ENCODE data around the gene NINJ2. TPM values are rescaled to one million over a fixed set of nuclear protein-coding genes. Genes with fewer than 3 reads are reported as not detected.

The NINJ2 gene
- total and polyA plus RNA-seq, 12 donors: 1.1 to 9.1 (median 2.0) TPM

GRCh38 chr12:690466-690865 is 27.2 kb upstream of the NINJ2 start:
- peak in 2 of 7 donors; percentile 17 to 27 for DNase-seq
- intact Hi-C loops (cut with DNase I): no loop called here
- H3K27me3 ChIP-seq: no peaks in the 10 kb centered on the region
- H3K4me1 ChIP-seq (replicated peaks in 1 of 2): no peaks in the 10 kb centered on the region
- H3K4me3 ChIP-seq: no peak overlapping the region
- no peaks in the 10 kb centered on the region for H3K36me3 ChIP-seq (replicated peaks in 1 of 2)
- H3K9me3 ChIP-seq (replicated peaks in 1 of 3): no peaks in the 10 kb centered on the region
- TF ChIP-seq, protein P1, sequence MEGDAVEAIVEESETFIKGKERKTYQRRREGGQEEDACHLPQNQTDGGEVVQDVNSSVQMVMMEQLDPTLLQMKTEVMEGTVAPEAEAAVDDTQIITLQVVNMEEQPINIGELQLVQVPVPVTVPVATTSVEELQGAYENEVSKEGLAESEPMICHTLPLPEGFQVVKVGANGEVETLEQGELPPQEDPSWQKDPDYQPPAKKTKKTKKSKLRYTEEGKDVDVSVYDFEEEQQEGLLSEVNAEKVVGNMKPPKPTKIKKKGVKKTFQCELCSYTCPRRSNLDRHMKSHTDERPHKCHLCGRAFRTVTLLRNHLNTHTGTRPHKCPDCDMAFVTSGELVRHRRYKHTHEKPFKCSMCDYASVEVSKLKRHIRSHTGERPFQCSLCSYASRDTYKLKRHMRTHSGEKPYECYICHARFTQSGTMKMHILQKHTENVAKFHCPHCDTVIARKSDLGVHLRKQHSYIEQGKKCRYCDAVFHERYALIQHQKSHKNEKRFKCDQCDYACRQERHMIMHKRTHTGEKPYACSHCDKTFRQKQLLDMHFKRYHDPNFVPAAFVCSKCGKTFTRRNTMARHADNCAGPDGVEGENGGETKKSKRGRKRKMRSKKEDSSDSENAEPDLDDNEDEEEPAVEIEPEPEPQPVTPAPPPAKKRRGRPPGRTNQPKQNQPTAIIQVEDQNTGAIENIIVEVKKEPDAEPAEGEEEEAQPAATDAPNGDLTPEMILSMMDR (IDR thresholded peaks at IDR 0.05): no peak
- TF ChIP-seq POLR2A (IDR thresholded peaks at IDR 0.05): no peak
- 73 to 88% (median 80%) methylated on average over 12 of the region's 12 CpGs for WGBS, 4 donors
- H3K27ac ChIP-seq: no peak overlapping the region

DNA sequence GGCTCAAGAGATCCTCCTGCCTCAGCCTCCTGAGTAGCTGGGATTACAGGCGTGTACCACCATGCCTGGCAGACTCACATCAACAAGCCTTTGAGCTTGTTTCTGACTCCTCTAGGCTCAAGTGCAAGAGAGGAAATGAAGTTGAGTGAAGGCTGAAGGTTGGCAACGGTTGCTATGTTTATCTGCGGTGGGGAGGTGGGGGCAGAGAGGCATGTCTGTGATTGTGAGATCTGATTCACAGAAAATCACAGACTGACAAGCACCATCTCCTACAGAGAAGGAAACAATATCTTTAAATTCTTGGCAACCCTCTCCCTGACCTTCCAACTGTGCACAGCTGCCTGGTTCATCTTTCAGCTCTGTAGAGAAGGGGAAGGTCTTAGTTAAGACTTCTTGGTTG is 22.1 kb upstream of the NINJ2 start:
- 43 to 51% (median 47%) methylated on average over 2 to 3 of the region's 3 CpGs for WGBS, 4 donors
- Histone ChIP-seq H3K27ac (no peak overlapping the region), H3K4me3 (no peak overlapping the region), H3K36me3 (replicated peaks in 1 of 2) (no peaks in the 10 kb centered on the region), H3K9me3 (replicated peaks in 1 of 3) (no peaks in the 10 kb centered on the region), H3K4me1 (replicated peaks in 1 of 2) (no peaks in the 10 kb centered on the region), H3K27me3 (no peaks in the 10 kb centered on the region)
- peak in 2 of 7 donors; percentile 17 to 54 for DNase-seq
- intact Hi-C loops (cut with DNase I): no loop called here
- no peak for TF ChIP-seq POLR2A (IDR thresholded peaks at IDR 0.05)
- TF ChIP-seq, protein P1 (IDR thresholded peaks at IDR 0.05): no peak

DNA sequence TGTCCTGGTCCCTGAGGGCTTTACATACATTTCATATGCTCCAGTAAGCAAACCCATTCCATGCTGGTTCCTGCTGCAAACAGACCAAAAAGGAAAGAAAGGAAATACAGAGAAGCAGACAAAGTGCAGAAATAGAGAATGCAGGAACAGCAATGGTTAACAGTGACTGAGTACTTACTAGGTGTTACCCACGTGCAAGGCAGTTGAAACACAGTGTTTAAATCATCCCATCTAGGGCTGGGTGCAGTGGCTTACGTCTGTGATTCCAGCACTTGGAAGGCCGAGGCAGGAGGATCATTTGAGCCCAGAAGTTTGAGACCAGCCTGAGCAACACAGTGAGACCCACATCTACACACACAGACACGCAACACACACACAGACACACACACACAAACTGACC is 21.2 kb upstream of the NINJ2 start:
- 67 to 82% (median 74%) methylated on average over 4 of the region's 4 CpGs for WGBS, 4 donors
- Histone ChIP-seq H3K4me3 (no peak overlapping the region), H3K9me3 (replicated peaks in 1 of 3) (no peaks in the 10 kb centered on the region), H3K27ac (no peak overlapping the region), H3K4me1 (replicated peaks in 1 of 2) (no peaks in the 10 kb centered on the region), H3K36me3 (replicated peaks in 1 of 2) (no peaks in the 10 kb centered on the region), H3K27me3 (no peaks in the 10 kb centered on the region)
- no peak for DNase-seq
- intact Hi-C loops (cut with DNase I): no loop called here
- no peak for TF ChIP-seq POLR2A (IDR thresholded peaks at IDR 0.05)
- TF ChIP-seq, protein P1 (IDR thresholded peaks at IDR 0.05): no peak

GRCh38 chr12:681568-682256 is 18.5 kb upstream of the NINJ2 start:
- intact Hi-C loops (cut with DNase I): no loop called here
- no peaks in the 10 kb centered on the region for H3K9me3 ChIP-seq (replicated peaks in 1 of 3)
- no peak overlapping the region for H3K27ac ChIP-seq
- WGBS, 4 donors: 89 to 94% (median 90%) methylated on average over 10 of the region's 10 CpGs
- no peak for DNase-seq
- no peaks in the 10 kb centered on the region for H3K27me3 ChIP-seq
- H3K4me3 ChIP-seq: no peak overlapping the region
- no peaks in the 10 kb centered on the region for H3K4me1 ChIP-seq (replicated peaks in 1 of 2)
- TF ChIP-seq, protein P1 (IDR thresholded peaks at IDR 0.05): no peak
- TF ChIP-seq POLR2A (IDR thresholded peaks at IDR 0.05): no peak
- H3K36me3 ChIP-seq (replicated peaks in 1 of 2): no peaks in the 10 kb centered on the region
